HG03095 (cell line): Measurements from ENCODE around the gene AMPD3.

Source experiments
- ATAC-seq: cut with Tn5 transposase; IDR thresholded peaks from one replicate; pipeline ENCODE4 v1.9.1; 2021; ENCODE audit warnings: moderate library complexity; ENCODE audit not compliant: unreplicated experiment

The AMPD3 gene

DNA sequence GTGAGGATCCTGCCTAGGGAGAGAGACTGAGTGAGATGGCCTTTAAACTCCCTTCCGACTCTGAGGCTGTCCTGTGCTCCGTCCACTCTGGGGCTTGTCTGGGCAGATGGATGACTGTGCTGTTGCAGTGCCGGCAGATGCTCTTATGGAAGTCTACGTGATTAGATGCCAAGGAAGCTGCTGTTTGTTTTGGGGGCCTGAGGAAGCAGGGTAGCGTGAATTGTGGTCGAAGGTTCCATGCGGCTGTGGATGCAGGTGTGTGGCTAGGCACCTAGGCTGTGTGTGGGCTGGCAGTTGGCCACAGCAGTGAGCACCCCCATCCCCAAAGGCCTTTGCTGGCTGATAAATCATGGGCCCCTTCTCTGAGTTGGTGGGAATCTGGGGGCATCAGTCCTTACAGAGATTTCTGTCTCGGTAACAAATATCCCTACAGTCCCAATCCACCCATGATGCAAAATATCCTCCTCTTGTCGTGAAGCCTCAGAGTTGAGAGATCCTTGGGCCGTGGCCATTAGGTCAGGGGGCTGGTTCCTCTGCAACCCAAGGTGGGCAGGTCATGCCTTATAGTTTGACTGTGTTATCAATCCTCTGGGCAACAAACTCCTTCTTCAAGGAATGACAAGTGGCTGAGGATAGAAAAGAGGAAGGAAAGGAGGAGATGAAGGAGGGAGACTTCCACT, 31.2 kb downstream of the AMPD3 start:
- no peak for ATAC-seq

DNA sequence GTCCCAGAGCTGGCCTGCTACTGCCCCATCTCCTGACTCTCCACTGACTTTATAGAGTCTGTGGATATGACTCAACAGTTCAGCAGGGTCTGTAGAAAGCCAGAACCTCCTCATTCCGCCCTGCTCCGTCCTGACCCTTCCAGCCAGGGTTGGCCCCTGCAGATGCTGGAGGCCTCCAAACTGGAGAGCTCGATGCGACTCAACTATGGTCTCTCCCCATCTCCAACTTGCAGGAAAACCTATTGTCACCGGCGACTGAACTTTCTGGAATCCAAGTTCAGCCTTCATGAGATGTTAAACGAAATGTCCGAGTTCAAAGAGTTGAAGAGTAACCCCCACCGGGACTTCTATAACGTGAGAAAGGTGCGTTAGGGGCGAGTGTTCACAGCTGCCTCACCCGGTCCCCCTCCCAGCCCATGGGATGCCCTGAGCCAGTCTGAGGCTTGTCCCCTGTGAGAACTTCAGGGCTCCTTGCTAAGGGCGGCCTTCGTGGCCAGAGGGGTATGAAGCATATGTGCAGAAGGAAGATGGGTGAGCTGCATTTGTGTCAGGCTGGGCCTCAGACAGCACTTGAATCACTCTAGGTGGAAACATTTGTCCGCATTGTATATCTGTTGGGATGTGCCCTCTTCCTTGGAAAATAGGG, 32.1 kb downstream of the AMPD3 start:
- no peak for ATAC-seq

DNA sequence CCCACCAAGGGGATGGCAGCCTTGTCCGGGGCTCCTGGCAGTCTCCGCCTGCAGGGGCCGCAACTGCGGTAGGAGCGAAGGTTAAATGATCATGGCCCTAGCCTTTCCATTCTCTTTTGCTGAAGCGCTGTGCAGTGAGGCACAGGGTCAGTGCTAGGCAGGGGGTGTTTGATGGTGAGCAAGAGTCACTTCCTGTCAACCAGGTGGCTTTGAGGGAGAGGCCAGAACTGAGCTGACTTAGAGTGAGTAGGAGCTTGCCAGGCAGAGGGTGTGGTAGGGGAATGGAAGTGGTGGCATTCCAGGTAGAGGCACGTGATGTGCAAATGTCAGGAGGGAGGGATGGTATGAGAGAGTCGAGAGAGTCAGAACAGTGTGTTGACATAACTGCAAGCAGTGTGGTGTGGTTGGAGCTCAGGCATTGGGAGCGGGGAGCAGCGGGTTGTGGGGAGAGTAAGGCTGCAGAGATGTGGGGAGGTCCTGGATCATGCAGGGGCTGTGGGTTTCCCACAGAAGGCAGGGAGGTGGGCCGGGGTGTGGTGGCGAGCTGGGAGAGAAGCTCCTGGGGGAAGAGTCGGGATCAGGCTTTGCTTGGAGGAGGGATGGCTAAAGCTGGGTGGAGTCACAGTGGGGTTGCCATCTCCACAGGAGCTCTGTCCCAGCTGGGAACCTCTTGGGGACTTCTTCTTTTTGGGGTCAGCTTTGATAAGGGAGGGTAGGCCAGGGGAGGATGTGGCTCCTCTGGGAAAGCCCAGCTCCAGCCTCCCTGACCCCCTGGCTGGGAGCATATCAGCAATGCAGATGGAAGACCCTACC, 33.3 kb downstream of the AMPD3 start:
- no peak for ATAC-seq

DNA sequence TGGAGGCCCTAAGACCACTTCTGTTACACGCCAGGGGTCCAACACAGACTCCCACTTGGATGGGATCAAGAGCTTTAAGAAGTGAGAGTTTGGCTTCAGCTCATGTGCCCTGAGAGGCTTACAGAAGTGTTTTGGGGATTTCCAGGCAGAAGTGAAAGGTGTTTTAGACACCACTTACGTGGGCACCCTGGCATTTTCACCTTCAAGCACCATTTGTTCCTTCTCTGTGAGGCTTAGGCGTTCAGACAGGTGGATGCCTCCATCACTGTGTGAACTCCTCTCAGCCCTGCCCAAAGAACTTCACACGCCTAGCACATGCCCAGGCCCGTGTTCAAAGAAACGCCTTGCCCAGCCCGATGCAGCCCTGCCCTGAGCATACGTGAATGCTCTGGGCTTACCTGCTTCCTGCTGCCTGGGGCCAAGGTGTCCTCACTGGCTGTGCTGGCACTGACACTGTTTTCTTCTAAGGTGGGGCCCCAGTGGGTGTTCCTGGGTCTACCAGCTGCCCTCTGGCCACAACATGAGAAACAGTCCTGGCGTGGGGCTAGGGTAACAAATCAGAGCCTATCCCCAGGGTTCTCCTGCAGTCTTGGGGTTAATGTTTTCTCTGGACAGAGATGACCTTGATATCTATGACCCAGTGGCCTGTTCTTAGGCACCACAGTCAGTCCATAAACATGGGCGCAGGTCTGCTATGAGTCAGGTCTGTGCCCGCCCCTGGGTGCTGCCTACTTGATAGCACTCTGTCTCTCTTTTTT, 34.0 kb downstream of the AMPD3 start:
- no peak for ATAC-seq

DNA sequence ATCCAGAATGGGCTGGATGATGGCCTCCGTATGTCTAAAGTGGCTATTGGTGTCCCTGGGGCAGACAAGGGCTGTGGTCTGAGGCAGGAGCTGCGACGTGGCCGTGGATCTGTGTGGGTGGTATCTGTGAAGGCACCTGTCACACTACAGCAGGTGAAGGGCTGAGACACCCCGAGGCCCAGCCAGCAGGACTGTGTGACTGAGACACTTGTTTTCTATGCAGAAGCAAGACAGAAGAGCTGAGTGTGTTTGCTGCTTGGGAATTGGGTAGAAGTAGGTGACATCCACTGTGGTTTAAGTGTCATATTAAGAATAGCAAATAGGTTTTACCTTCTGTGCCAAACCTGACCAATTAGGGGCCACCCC, 35.0 kb downstream of the AMPD3 start:
- ATAC-seq: no peak

DNA sequence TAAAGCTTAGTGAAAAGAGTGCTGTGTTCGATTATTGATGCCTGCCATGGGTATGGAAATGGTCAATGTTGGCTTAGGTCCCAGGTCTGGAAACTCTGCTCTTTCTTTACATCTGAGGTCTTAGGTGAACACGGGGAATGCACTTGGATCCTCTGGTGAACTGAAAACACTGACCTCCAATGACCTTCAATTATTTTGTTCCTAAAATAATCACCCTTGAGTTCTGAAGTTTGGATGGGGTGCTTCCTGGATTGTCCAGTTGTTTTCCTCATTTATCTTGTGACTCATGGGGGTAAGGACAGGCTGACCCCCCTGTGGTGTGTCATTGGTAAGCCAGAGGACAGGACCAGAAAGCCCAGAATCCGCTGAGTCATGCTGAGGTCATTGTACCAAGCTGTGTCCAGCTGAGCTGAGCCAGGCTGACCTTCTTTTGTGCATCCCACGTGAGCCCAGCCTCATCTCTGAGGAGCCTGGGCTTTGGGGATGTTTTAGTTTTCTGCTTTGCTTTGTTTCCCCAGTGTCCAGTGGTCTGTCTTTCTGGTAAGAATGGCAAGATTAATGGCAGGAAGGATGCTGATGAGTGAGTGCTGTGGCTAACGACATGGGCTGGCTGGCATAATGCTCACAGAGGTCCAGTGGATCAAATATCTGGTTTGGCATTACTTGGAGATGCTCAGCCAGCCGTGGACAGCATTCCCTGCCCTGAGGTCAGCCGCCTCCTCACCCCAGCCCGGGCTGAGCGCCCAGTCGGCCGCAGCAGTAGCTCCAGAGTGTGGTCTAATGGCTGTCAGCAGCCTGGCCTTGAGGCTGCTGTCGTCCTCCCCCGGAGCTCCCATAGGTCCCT, 35.6 kb downstream of the AMPD3 start:
- ATAC-seq: no peak

DNA sequence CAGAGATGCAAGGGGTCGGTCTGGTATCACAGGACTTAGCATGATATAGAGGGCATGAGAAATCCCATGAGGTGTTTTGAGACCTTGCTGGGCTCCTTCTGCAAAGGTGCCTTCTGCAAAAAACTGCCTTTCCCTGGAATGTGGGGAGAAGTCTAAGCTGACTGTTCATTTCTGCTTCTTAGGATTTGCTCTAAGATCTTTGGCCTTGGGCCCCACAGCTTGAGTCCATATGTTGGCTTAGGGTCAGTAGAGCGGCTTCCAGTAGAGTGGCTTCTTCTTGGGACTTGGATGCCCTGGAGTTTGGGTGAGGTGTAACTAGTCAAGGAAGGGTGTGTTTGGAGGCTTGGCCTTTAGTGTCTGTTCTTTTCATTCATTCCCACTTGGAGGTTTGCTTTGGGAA, 37.0 kb downstream of the AMPD3 start:
- no peak for ATAC-seq

DNA sequence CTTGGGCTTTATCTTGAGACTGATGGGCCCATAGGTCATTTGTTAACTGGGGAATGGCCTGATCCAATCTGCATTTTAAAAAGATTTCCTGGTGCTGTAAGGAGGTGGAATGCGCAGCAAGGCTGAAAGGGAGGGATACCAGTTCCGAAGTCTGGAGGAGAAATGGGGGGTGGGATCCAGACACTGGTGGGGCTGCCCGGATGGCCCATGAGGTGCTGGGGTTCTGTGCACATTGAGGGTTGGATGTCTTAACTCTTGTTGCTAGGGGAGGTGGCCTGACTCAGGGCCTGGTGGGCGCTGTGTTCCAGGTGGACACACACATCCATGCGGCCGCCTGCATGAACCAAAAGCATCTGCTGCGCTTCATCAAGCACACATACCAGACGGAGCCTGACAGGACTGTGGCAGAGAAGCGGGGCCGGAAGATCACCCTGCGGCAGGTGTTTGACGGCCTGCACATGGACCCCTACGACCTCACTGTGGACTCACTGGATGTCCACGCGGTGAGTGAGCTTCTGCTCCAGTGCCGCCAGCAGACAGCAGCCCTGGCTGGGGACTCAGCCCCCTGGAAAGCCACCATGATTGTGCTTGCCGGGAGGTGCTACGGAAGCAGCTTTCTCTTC, 38.1 kb downstream of the AMPD3 start:
- no peak for ATAC-seq

DNA sequence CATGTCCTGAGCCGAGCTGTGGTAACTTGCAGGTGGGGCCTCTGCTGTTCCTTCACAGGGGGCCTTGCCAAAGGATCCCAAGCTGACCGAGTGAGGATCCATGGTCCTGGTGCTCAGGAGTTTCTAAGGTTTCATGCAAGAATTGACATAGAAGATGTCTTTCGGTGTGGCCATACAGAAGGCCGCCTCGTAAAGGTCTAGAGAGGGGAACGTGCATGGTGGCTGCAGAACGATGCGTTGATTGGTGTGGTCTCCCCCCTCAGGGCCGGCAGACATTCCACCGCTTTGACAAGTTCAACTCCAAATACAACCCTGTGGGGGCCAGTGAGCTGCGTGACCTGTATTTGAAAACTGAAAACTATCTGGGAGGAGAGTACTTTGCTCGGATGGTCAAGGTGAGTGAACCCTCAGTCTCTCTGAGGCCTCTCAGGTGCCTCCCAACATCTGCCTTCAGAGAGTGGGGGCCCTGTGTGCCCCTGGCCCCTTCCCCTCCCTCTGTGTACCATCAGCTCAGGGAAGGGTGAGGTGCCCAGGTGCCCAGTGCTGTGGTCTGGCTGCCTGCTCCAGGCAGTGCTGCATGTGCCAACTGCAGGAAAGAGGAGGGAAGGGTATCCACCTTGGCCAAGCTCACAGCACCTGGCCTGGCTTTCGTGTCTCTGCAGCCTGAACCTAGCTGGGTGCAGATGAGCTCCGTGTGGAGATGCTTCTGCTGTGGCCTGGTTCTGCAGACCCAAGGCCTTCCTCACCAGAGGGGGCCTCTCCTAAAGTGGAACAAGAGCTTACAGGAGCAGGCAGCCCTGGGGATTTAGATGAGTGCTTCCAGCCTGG, 39.8 kb downstream of the AMPD3 start:
- no peak for ATAC-seq

DNA sequence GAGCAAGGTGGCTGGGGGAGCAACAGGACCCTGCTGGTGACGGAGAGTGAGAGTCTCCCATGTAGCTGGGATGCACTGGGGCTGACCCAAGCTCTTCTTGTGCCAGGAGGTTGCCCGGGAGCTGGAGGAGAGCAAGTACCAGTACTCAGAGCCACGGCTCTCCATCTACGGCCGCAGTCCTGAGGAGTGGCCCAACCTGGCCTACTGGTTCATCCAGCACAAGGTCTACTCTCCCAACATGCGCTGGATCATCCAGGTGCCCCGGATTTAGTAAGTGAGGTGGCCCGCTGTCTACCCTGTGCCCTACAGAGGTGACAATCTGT, 40.4 kb downstream of the AMPD3 start:
- ATAC-seq: no peak

DNA sequence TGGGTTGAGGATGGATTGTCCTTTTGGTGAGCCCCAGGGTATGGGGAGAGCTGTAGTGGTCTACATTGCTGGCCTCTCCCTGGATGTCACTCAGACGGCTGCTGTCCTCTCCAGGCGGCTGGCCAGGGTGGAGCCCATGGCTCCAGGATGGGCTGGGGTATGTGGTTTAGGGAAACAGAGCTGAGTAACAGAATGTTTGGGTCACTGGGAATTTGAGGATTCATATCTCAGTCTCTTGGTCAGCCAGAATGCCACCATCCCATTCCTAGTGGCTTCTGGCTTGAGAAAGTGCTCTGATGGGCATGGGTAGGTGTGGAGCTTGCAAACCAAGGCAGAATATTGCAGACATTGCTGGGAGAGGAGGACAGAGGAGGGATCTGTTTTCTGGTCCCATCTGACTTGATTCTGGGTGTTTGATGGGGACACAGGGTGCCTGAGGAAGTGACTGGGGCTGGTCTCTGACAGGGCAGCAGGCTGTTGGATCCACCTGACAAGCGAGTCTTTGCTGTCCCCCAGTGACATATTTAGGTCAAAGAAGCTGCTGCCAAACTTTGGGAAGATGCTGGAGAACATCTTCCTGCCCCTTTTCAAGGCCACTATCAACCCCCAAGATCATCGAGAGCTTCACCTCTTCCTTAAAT, 41.4 kb downstream of the AMPD3 start:
- no peak for ATAC-seq

DNA sequence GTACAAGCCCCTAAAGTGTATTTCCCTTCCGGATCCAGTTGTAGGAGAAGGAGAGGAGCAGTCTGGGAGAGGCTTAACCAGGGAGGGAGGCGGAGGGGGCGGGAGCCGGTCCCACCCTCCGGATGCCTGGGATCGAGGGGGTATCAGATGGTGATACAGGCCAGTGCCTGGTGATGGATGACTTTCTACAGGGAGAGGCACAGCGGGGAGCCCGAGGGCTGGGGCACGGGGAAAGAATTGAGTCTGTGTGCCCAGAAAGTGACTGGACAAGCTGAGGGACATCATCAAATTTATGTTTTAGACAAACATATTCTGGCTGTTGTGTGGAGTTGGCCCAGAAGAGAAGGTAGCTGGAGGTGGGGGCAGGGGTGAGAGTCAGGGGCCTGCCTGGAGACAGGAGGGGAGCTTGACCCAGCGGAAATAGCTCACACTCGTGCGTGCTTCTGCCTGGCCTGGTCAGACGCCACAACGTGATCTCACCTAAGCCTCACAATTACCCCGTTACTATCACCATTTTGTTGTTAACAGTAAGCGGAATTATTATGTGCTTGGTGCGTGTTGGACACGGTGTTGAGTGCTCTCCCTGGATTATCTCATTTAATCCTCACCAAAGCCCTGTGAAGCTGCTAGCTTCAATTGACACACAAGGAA, 42.4 kb downstream of the AMPD3 start:
- ATAC-seq: no peak

DNA sequence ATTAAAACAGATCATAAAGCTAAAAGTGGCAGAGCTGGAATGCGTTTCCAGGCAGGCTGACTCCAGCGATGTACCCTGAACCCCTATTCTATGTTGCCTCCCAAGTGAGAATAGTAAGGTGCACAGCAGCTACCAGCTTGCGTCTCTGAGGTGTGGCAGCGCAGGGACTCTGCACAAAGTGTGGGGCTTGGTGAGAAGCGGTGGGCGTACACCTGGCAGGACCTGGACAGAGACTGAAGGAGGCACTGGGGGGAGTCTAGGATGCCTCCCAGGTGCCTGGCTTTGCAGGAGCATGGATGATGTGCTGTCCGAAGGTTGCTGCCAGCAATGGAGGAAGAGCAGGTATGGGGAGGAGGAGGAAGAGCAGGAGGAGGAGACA, 42.9 kb downstream of the AMPD3 start:
- no peak for ATAC-seq

DNA sequence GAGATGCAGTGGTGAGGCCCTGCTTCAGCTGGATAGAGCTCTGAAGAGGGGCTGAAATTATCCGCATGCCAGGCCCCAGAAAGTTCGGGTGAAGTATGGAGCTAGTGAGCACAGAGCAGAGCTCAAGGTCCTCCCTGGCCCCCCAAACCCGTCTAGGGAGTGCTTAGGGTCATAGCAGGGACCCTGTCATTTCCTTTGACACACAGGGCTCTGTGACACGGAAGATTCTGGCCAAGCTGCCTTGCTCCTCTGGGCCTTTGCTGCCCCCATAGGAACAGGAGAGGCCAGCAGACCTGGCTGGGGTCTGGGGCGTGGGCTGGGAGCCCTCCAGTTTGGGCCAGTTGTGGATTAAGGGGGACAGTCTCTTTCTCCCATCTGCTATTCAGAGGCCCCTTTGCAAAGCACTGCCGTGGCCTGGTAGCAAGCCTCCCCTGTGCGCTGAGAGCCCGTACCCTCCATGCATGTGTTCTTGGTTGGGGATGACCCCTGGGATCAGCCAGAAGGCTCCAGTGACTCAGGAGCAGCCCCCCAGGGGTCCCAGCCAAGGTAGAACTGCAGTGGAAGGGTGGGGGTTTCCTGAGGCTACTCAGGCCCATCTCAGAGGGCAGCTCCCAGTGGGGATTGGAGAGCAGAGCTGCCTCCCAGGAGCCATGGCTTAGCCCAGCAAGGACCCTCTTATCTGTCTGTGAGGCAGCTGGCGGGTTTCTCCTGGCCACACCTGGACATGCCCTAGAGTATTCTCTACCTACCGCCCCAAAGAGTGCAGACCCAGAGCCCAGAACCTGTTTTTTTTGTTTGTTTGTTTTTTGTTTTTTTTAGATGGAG, 43.6 kb downstream of the AMPD3 start:
- no peak for ATAC-seq

DNA sequence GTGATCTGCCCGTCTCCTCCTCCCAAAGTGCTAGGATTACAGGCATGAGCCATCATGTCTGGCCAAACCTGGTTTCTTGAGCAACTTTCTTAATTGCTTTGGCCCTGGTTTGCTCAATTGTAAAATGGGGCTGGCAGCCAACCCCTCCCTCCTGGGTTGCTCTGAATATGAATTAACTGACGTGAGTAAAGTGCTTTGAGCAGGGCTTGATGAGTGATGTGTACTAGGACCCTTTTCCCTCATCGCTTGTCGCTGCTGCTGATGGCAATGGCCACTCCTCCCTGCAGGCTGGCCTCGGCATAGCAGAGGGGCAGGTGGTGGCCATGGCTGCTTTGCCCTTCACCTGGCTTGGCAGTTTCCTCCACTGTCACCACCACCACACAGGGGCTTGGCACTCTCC, 44.4 kb downstream of the AMPD3 start:
- ATAC-seq: no peak

DNA sequence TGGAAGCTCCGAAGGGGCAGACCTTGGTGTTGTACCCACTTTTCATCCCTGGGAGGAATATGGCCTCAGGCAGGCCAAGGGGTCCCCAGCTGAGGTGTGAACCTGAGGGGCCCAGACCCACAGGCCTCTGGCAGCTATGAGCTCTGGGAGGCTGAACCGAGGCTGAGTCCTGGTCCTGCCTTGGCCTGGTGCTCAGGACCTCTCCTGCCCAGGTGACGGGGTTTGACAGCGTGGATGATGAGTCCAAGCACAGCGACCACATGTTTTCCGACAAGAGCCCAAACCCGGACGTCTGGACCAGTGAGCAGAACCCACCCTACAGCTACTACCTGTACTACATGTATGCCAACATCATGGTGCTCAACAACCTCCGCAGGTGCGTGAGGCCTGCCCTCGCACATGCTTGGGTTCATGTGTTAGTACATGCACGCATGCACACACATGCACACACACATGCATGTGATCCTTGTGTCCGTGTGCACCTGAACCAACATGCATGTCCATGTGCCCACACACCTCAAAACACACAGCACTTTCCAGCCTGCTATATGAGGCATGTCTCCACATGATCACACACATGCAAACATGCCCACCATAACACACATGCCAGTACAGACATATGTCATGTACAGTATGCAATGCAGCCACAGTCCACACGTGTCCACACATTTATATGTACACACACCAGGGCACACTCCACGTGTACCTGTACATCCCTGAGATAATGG, 45.0 kb downstream of the AMPD3 start:
- no peak for ATAC-seq
